ENCODE data around the gene VPS54. TPM values are rescaled to one million over a fixed set of nuclear protein-coding genes. Genes with fewer than 3 reads are reported as not detected.
A peak's percentile ranks its signal among the peaks of the same experiment; 100 is the strongest.
"Not testable (repeated sequence)": the region's sequence is repeated elsewhere in the genome, so short reads cannot be mapped to it uniquely, and the experiment has no call there.

The VPS54 gene
- total RNA-seq, 1 donor from 2014 or later = 35.6 TPM

- DNase-seq (ENCODE audit: low spot score) = no peak
Observed at GRCh38 chr2:63874204-63875130, 144.8 kb downstream of the VPS54 start.

GRCh38 chr2:63872571-63873328 lies 146.5 kb downstream of the VPS54 start:
- DNase-seq (ENCODE audit: low spot score) = peak; percentile 23

- DNase-seq (ENCODE audit: low spot score) = no peak
Observed at GRCh38 chr2:63871864-63872263, 147.4 kb downstream of the VPS54 start.

GRCh38 chr2:63870679-63871078 lies 148.5 kb downstream of the VPS54 start:
- DNase-seq (ENCODE audit: low spot score) = no peak

GRCh38 chr2:63866009-63866709 lies 153.1 kb downstream of the VPS54 start:
- no peak for DNase-seq (ENCODE audit: low spot score)

GRCh38 chr2:63865159-63865799 lies 153.9 kb downstream of the VPS54 start:
- DNase-seq (ENCODE audit: low spot score) = no peak

- DNase-seq (ENCODE audit: low spot score) = no peak
Observed at GRCh38 chr2:63863707-63864106, 155.5 kb downstream of the VPS54 start.

GRCh38 chr2:63862806-63863205 lies 156.4 kb downstream of the VPS54 start:
- DNase-seq (ENCODE audit: low spot score) = no peak

GRCh38 chr2:63861220-63861822 lies 157.9 kb downstream of the VPS54 start:
- peak; percentile 69 for DNase-seq (ENCODE audit: low spot score)

- DNase-seq (ENCODE audit: low spot score) = no peak
Observed at GRCh38 chr2:63858291-63858690, 160.9 kb downstream of the VPS54 start.

- DNase-seq (ENCODE audit: low spot score) = no peak
Observed at GRCh38 chr2:63856303-63856603, 163.0 kb downstream of the VPS54 start.

- no peak for DNase-seq (ENCODE audit: low spot score)
Observed at GRCh38 chr2:63855418-63856302, 163.6 kb downstream of the VPS54 start.

GRCh38 chr2:63853527-63854310 lies 165.5 kb downstream of the VPS54 start:
- peak; percentile 22 for DNase-seq (ENCODE audit: low spot score)

- DNase-seq (ENCODE audit: low spot score) = no peak
Observed at GRCh38 chr2:63851691-63852311, 167.4 kb downstream of the VPS54 start.

- DNase-seq (ENCODE audit: low spot score) = no peak
Observed at GRCh38 chr2:63850649-63851048, 168.6 kb downstream of the VPS54 start.

- DNase-seq (ENCODE audit: low spot score) = no peak
Observed at GRCh38 chr2:63850204-63850571, 169.0 kb downstream of the VPS54 start.

GRCh38 chr2:63849381-63850203 lies 169.6 kb downstream of the VPS54 start:
- DNase-seq (ENCODE audit: low spot score) = peak; percentile 28

GRCh38 chr2:63847571-63847970 lies 171.7 kb downstream of the VPS54 start:
- not testable (repeated sequence) for DNase-seq (ENCODE audit: low spot score)

All from umbilical cord (tissue), 2 donors.